ENCODE results near the gene CNN1. TPM values are rescaled to one million over a fixed set of nuclear protein-coding genes. Genes with fewer than 3 reads are reported as not detected.

CNN1 gene
- total and polyA plus RNA-seq, 4 donors, result 16.5 to 34.9 (median 22.5) TPM

- TF ChIP-seq CTCF (IDR thresholded peaks at IDR 0.05; ENCODE audit: control extremely low read depth, extremely low read depth), result peak; percentile 98
- WGBS, 2 donors, result 4 to 12% methylated on average over 7 of the region's 7 CpGs
- Histone ChIP-seq H3K4me3 (no peak overlapping the region), H3K4me1 (ENCODE audit: control insufficient read depth in 5 of 5, insufficient read depth in 5 of 5, low read length in 5 of 5) (no peaks in the 10 kb centered on the region), H3K9ac (ENCODE audit: insufficient read depth in 1 of 2, low read length in 2 of 2) (no peak overlapping the region), H3K36me3 (ENCODE audit: control insufficient read depth in 4 of 4, insufficient read depth in 4 of 4, low read length in 4 of 4) (no peaks in the 10 kb centered on the region), H3K27ac (ENCODE audit: low read depth in 1 of 2, low read length in 1 of 2) (no peak overlapping the region), H3K9me3 (ENCODE audit: control insufficient read depth in 4 of 4, insufficient read depth in 3 of 4, low read length in 3 of 4) (no peaks in the 10 kb centered on the region), H3K27me3 (ENCODE audit: control insufficient read depth in 3 of 3, insufficient read depth in 3 of 3, low read length in 2 of 3) (no peaks in the 10 kb centered on the region)
- DNase-seq (peak; percentile 69 to 78 (median 75)), ATAC-seq (ENCODE audit: insufficient read depth, low FRiP score) (peak; percentile 93)
These were observed 48.8 kb downstream of the CNN1 start for GRCh38 chr19:11587302-11587974.

GRCh38 chr19:11587975-11588631 is 49.5 kb downstream of the CNN1 start:
- Histone ChIP-seq H3K4me1 (ENCODE audit: control insufficient read depth in 5 of 5, insufficient read depth in 5 of 5, low read length in 5 of 5) (no peaks in the 10 kb centered on the region), H3K36me3 (ENCODE audit: control insufficient read depth in 4 of 4, insufficient read depth in 4 of 4, low read length in 4 of 4) (no peaks in the 10 kb centered on the region), H3K9ac (ENCODE audit: insufficient read depth in 1 of 2, low read length in 2 of 2) (no peak overlapping the region), H3K4me3 (no peak overlapping the region), H3K27me3 (ENCODE audit: control insufficient read depth in 3 of 3, insufficient read depth in 3 of 3, low read length in 2 of 3) (no peaks in the 10 kb centered on the region), H3K9me3 (ENCODE audit: control insufficient read depth in 4 of 4, insufficient read depth in 3 of 4, low read length in 3 of 4) (no peaks in the 10 kb centered on the region), H3K27ac (ENCODE audit: low read depth in 1 of 2, low read length in 1 of 2) (no peak overlapping the region)
- WGBS, 2 donors, result 64 to 84% methylated on average over 13 of the region's 13 CpGs
- TF ChIP-seq CTCF (IDR thresholded peaks at IDR 0.05; ENCODE audit: control extremely low read depth, extremely low read depth), result no peak
- no peak for DNase-seq
- ATAC-seq (ENCODE audit: insufficient read depth, low FRiP score), result no peak

- no peaks in the 10 kb centered on the region for H3K27me3 ChIP-seq (ENCODE audit: control insufficient read depth in 3 of 3, insufficient read depth in 3 of 3, low read length in 2 of 3)
- H3K4me3 ChIP-seq, result no peak overlapping the region
- ATAC-seq (ENCODE audit: insufficient read depth, low FRiP score), result no peak
- H3K36me3 ChIP-seq (ENCODE audit: control insufficient read depth in 4 of 4, insufficient read depth in 4 of 4, low read length in 4 of 4), result peaks cover 0 to 6% (median 1%) of the 10 kb centered on the region in 4 donors
- DNase-seq, result no peak
- peaks cover 0 to 9% (median 4%) of the 10 kb centered on the region in 5 donors for H3K4me1 ChIP-seq (ENCODE audit: control insufficient read depth in 5 of 5, insufficient read depth in 5 of 5, low read length in 5 of 5)
- TF ChIP-seq CTCF (IDR thresholded peaks at IDR 0.05; ENCODE audit: control extremely low read depth, extremely low read depth), result no peak
- no peaks in the 10 kb centered on the region for H3K9me3 ChIP-seq (ENCODE audit: control insufficient read depth in 4 of 4, insufficient read depth in 3 of 4, low read length in 3 of 4)
- H3K27ac ChIP-seq (ENCODE audit: low read depth in 1 of 2, low read length in 1 of 2), result no peak overlapping the region
- 86 to 88% methylated on average over 4 of the region's 4 CpGs for WGBS, 2 donors
- H3K9ac ChIP-seq (ENCODE audit: insufficient read depth in 1 of 2, low read length in 2 of 2), result no peak overlapping the region
These were observed 55.4 kb downstream of the CNN1 start for GRCh38 chr19:11594084-11594483.

All from lung (tissue), 12 donors.